WI38 (cell line): Measurements from ENCODE around the gene TANC1.

Experiments used
- H3K4me3 ChIP-seq: 2 replicates; pipeline ENCODE4 v1.5.1; 2011; ENCODE audit warnings: low read depth, mild to moderate bottlenecking, control low read depth, low read length
- CTCF ChIP-seq: IDR thresholded peaks from 2 replicates; pipeline ENCODE4 v1.5.1; 2012; ENCODE audit warnings: low read depth, mild to moderate bottlenecking, control low read depth, low read length

TANC1 gene

GRCh38 chr2:159106109-159106508, 137.7 kb downstream of the TANC1 start:
- TF ChIP-seq CTCF: no peak
- H3K4me3 ChIP-seq: no peak overlapping the region

GRCh38 chr2:159108181-159108893, 139.9 kb downstream of the TANC1 start:
- H3K4me3 ChIP-seq: no peak overlapping the region
- no peak for TF ChIP-seq CTCF

- H3K4me3 ChIP-seq: no peak overlapping the region
- TF ChIP-seq CTCF: no peak
Measured at GRCh38 chr2:159109517-159109916, 141.1 kb downstream of the TANC1 start.

GRCh38 chr2:159110784-159111183, 142.3 kb downstream of the TANC1 start:
- no peak overlapping the region for H3K4me3 ChIP-seq
- no peak for TF ChIP-seq CTCF

- no peak for TF ChIP-seq CTCF
- no peak overlapping the region for H3K4me3 ChIP-seq
Measured at GRCh38 chr2:159111346-159111927, 143.0 kb downstream of the TANC1 start.

- no peak overlapping the region for H3K4me3 ChIP-seq
- TF ChIP-seq CTCF: no peak
Measured at GRCh38 chr2:159114835-159115234, 146.4 kb downstream of the TANC1 start.

- no peak overlapping the region for H3K4me3 ChIP-seq
- TF ChIP-seq CTCF: no peak
Measured at GRCh38 chr2:159116922-159117321, 148.5 kb downstream of the TANC1 start.
